AG04450 (cell line): Measurements from ENCODE around the gene RPS6KL1. TPM values are rescaled to one million over a fixed set of nuclear protein-coding genes. Genes with fewer than 3 reads are reported as not detected.

Source experiments
- CTCF ChIA-PET: fragments of 300-600, 350-600 bp; formaldehyde crosslinking; extraction: SDS; loops from one replicate; lab custom pipeline; 2022; ENCODE audit warnings: antibody characterized with exemption, inconsistent platforms; lab: Charles Lee
- POLR2A ChIA-PET: fragments of 350-600 bp; formaldehyde crosslinking; extraction: SDS; loops from one replicate; lab custom pipeline; 2021; ENCODE audit warnings: antibody characterized with exemption, inconsistent platforms; lab: Yijun Ruan, JAX
- DNase-seq: peaks from one replicate; pipeline ENCODE4 v3.0.0-alpha.2; 2011; ENCODE audit warnings: low read depth, low spot score
- H3K27ac ChIP-seq: one replicate; pipeline ENCODE4 v1.5.1; 2012; ENCODE audit warnings: low read depth, low read length, control low read depth
- H3K27me3 ChIP-seq: one replicate; pipeline ENCODE4 v1.6.0; 2012; ENCODE audit warnings: low read length; ENCODE audit not compliant: control insufficient read depth, insufficient read depth
- H3K4me3 ChIP-seq: 2 replicates; pipeline ENCODE4 v1.5.1; 2011; ENCODE audit warnings: mild to moderate bottlenecking, low read depth, low read length, control low read depth
- H3K9me3 ChIP-seq: 2 replicates; pipeline ENCODE4 v1.5.1; 2012; ENCODE audit warnings: low read length; ENCODE audit not compliant: control insufficient read depth, insufficient read depth
- CTCF ChIP-seq: IDR thresholded peaks from 2 replicates; pipeline ENCODE4 v1.5.1; 2011; ENCODE audit warnings: low read depth, low read length, control low read depth, inconsistent platforms
- polyA plus RNA-seq: library from polyadenylated mRNA; depleted of rRNA; stranded (reverse); fragments of >200 nt; gene quantifications from 2 replicates; pipeline ENCODE4 v1.2.3, GENCODE V29; 2011

Gene RPS6KL1
- polyA plus RNA-seq, 1 experiment: 0.64 TPM

GRCh38 chr14:74955229-74956026 is 32.4 kb upstream of the RPS6KL1 start, which contains the start of gene PGF:
Gene PGF (minus strand): TSS chr14:74955597. CDS start chr14:74955242, 355 bp downstream.
- ChIA-PET POLR2A (no interaction called here), CTCF (interaction anchor here (0.6 to 1.5 kb wide), 5 partner anchors 9 to 134 kb away, joined by 3 to 4 read pairs (median 3); no protein-coding TSS in a partner anchor)
- H3K27me3 ChIP-seq: peaks cover 14% of the 10 kb centered on the region
- peak within 1 kb of the TSS; percentile 46 for H3K4me3 ChIP-seq
- no peak for TF ChIP-seq CTCF
- H3K27ac ChIP-seq: no peak within 1 kb of the TSS
- H3K9me3 ChIP-seq: no peaks in the 10 kb centered on the region; the same call in 1 of the 2 replicates
- DNase-seq: no peak

- no peak for DNase-seq
- Histone ChIP-seq H3K27ac (no peak overlapping the region), H3K27me3 (peaks cover 14% of the 10 kb centered on the region), H3K9me3 (no peaks in the 10 kb centered on the region; the same call in 1 of the 2 replicates), H3K4me3 (peak overlapping the region; percentile 46)
- CTCF ChIA-PET: interaction anchor here (0.6 to 1.5 kb wide), 5 partner anchors 9 to 134 kb away, joined by 3 to 4 read pairs (median 3); no protein-coding TSS in a partner anchor
- TF ChIP-seq CTCF: no peak
- POLR2A ChIA-PET: no interaction called here
Measured at GRCh38 chr14:74954947-74955228, 31.8 kb upstream of the RPS6KL1 start.

- peak overlapping the region; percentile 13 for H3K4me3 ChIP-seq
- CTCF ChIA-PET: interaction anchor here (1.2 to 3.3 kb wide), 4 partner anchors 9 to 134 kb away, joined by 3 to 14 read pairs (median 5); no protein-coding TSS in a partner anchor
Measured at GRCh38 chr14:74954232-74954946, 31.3 kb upstream of the RPS6KL1 start.

GRCh38 chr14:74953686-74954085 is 30.6 kb upstream of the RPS6KL1 start:
- peaks cover 16% of the 10 kb centered on the region for H3K27me3 ChIP-seq
- H3K27ac ChIP-seq: no peak overlapping the region
- H3K4me3 ChIP-seq: no peak overlapping the region
- no peak for TF ChIP-seq CTCF
- ChIA-PET CTCF (interaction anchor here (1.6 to 3.3 kb wide), 2 partner anchors 9 to 135 kb away, joined by 6 to 14 read pairs; no protein-coding TSS in a partner anchor), POLR2A (no interaction called here)
- no peak for DNase-seq
- no peaks in the 10 kb centered on the region; the same call in 1 of the 2 replicates for H3K9me3 ChIP-seq

More at GRCh38 chr14:74954232-74954946, 31.3 kb upstream of the RPS6KL1 start:
- Histone ChIP-seq H3K9me3 (no peaks in the 10 kb centered on the region; the same call in 1 of the 2 replicates), H3K27me3 (peaks cover 16% of the 10 kb centered on the region), H3K27ac (no peak overlapping the region)
- POLR2A ChIA-PET: no interaction called here
- TF ChIP-seq CTCF: no peak
- DNase-seq: no peak
